HUDEP-2 (cell line): ENCODE measurements around the gene ACKR3.

Experiments
- DNase-seq, 76 experiments: peaks; one replicate each; lab custom pipeline; 2025; ENCODE audit not compliant: unreplicated experiment in 76 of 76; lab: John Stamatoyannopoulos, UW

Gene ACKR3

GRCh38 chr2:236605345-236605734, 35.7 kb downstream of the ACKR3 start:
- no peak for DNase-seq

DNA sequence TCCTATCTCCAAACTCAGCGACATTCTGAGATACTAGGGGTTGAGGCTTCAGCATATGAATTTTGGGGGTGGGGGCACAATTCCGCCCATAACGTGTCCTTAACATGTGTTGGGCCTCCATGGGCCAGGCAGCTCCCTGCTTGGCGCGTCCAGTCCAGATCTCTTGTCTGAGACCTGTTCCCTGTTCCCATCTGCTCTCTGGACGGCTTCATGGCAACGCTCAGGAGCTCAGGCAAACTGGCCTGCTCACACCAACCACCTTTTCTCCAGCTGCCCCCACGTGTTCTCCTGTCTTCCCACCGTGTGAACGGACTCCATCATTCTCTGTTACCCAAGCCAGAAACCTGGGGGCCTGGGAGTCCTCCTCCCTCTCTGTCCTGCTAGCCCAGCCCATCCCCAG, 36.4 kb downstream of the ACKR3 start:
- DNase-seq = no peak

- DNase-seq = no peak
Measured at GRCh38 chr2:236607471-236608187, 38.0 kb downstream of the ACKR3 start.

DNA sequence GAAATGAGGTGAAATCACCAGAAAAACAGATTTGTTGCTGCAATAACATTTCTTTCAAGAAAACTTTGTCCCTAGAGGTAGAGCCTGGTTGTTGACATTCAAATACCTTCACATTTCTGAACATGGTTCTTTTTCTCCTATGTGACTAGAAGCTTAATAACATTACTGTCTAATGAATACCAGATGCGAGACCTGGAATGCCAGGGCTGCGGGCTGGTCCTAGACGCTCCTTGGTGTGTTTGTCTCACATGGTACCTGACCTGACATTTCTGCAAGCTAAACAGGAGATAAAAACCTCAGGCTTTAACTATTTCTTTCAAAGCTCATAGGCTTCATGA, 38.5 kb downstream of the ACKR3 start:
- DNase-seq = no peak

DNA sequence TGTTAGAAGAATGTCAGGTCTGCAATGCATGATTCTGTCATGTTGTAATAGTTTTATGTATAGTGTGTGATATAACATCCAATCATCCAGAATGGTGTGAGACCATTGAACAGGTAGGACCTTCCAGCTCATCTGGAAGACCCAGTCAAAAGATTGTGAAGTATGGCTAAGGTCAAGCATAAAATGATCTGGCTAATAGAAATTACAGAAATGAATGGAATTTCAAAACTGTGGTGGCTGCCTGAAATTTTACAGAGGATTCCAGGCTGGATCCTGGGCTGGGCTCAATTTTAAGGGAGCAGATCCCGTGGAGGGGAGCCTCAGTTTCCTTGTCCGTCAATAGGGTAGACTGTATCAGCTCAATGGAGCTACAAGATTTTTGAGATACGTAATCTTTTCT, 39.1 kb downstream of the ACKR3 start:
- no peak for DNase-seq

DNA sequence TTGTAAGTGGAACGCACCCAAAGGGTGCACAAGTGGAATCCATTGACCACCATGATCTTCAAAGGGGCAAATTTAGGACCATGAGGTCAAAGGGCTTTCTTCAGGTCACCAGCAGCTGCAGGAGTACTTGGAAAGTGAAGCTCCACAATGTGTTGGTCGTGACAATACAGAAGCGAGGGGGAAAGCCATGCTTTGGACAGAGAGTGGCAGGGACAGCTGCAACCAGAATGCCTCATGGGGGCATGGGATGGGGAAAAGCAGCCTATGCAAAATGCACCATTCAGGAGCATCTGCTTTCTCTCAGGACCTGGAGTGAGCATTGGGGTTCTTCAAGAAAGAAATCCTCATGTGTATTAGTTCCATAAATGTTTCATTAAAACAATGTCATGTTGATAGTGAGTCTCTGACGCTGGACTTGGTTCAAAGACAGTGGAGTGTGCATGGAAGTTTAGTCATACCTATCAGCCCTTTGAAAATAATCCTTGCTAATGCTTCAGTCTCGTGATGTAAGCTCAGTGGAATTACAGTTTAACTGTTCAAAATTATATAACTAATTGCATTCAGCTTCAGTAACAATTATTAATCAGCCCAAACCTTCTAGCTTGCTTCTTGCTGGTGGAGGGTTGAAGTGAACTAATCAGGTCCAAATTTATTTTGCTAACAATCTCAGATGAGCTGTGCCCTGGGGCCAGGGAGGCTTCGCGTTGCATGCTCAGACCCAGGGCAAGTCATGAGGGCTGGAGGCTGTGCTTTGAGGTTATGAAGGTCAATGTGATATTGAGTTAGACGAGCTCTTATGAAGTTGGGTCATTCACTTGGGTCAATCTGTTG, 41.6 kb downstream of the ACKR3 start:
- DNase-seq = no peak

DNA sequence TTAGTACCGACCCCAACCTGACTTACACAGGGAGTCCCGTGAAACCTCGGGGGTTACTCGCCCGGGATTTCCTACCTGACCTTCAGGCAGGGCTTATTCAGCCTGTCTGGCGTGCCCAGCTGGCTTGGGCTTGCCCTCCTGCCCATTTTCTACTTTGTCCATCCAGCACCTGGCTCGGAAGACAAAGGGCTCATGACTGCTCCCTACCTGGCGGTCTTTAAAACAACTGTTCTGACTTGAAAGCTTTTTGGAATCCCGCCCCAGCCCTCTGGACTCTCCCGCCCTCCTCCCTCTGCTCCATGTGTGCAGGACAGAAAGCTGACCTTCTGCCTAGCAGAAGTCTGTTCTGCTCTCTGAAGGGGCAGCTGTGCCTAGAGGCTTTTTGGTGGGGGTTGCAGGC, 43.1 kb downstream of the ACKR3 start:
- no peak for DNase-seq

DNA sequence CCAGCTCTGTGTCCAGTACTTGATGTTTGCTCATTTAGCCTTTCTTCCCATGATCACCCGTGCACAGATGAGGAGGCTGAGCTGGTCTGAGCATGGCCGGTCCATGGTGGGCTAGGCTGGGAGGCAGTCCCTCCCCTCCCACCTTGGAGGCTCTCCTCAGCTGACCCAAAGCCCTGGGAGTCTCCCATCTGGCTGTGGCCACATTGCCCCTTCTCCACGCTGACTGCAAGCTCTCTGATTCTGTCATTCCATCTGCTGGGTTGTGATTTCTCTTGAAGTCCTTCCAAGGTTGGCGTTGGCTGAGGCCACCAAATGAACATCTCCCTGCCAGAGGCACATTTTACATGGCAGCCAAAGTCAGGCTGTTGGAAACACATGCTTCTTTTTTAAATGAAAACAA, 44.0 kb downstream of the ACKR3 start:
- DNase-seq = no peak

- DNase-seq = no peak
Measured at GRCh38 chr2:236614551-236614950, 44.9 kb downstream of the ACKR3 start.

- no peak for DNase-seq
Measured at GRCh38 chr2:236616031-236616430, 46.4 kb downstream of the ACKR3 start.

DNA sequence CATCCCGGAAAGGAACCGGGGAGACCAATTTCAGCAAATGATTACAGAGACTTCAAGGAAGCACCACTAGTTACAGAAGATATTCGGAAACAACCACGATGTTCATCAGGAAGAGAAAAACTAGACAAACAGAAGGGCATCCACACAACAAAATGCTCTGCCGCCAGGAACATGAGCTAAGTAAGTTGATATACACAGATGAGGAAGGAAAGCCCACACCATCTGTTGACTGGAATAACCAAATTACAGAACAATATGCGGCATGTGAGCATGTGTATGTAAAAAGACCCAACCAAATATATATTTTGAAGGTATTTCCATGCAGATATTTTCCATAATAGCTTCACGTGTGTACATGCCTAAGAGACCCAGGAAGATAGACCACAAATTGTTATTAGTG, 47.0 kb downstream of the ACKR3 start:
- no peak for DNase-seq

DNA sequence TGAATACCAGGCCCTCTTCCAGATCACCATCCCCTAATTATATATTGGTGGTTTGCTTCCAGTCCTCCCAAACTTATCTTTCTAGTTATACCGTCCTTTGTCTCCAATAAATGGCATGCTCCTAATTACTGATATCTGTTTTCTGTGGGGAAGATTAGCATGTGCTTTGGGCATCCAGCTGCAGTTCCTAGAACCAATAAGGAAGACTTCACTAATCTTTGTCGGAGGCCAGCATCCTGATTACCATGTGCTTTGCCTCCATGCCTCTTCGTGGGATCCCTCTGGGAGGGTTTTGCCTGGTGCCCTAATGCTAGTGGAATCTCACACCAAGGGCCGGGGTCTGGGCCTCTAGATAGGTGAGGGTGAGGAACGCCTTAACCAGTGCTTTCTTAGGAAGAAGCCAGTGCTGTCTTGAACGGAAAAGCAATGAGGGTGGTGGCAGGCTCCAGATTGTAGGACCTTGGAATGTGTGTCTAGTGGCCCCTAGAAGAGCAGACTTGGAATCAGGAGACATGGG, 47.7 kb downstream of the ACKR3 start:
- DNase-seq = no peak

DNA sequence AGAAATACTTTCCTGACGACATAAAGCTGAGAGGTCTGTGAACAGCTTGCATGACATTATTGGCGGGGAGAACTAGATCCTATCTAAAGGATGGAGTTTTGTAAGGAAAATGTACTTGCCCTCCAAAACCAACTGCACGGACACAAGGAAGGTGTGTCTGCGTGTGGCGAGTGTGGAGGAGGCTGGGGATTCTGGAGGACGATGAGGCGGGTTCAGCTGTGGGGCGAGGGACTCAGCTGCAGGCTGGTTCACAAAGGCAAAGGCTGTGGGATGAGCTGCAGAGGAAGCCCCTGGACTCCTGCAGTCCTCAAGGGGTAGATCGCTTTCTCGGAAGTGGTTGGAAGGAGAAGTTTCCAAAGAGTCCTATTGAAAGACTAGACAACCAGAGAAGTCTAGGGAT, 48.2 kb downstream of the ACKR3 start:
- no peak for DNase-seq

DNA sequence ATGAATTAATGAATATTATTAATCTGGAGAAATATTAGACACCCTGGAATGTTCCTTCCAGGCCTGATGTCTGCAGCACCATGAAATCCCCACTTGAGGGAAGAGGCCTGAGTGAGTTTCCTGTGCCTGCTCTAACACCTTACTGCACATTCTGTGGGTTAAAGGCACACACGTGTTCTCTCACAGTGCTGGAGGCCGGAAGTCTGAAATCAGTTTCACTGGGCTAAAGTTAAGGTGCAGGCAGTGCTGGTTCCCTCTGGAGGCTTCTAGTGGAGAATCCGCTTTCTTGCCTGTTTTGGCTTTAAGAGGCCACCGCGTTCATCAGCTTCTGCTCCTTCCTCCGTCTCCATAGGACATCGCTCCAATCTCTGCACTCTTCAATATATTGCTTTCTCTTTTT, 48.7 kb downstream of the ACKR3 start:
- DNase-seq = no peak

DNA sequence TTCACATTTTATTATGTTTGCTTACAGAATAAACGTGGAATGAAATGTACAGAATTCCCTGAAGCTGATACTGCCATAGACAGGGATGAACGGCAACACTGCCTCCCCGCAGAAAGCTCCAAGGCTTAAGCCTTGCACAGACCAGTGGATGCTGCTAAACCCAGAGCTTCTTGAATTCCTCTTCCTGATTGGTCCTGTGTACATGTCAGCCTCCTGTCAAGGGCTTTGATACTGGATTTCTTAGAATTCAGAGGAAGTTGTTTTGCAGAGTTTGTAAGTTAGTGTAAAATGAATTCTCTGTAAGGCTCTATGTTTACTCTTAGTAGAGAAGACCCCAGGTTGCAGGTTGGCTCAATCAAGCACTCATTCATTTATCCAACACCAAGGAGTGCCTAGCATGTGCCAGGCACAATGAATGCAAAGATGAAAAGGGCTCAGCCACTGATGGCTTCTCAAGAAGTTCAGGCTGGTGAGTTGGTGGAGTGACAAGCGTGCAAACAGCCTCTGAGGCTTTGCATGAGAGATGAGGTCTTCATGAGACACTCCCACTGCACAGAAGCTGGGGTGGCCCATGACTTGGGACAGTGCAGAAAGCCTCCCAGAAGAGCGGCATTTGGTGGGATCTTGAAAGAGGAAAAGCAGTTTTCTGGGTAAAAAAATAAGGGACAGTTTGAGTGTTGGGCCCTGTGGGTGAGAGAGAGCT, 50.4 kb downstream of the ACKR3 start:
- no peak for DNase-seq

DNA sequence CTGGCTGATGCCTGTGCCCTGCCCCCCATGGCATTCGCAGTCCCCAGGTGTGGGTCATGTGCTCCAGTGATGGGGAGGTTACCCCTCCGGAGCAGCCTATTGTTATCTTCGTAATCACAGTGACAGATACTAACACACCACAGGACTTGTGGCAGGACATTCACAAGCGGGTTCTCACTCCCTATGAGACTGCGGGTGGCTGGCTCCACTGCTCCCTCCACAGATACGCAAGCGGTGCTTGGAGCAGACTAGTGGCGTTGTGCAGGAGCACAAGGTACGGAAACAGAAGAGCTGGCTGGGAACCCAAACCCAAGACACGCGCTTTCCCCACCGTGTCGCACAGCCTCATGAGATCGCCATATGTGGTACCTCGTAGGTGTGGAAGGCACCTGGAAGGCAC, 52.2 kb downstream of the ACKR3 start:
- no peak for DNase-seq

- no peak for DNase-seq
Measured at GRCh38 chr2:236622201-236622600, 52.6 kb downstream of the ACKR3 start.

DNA sequence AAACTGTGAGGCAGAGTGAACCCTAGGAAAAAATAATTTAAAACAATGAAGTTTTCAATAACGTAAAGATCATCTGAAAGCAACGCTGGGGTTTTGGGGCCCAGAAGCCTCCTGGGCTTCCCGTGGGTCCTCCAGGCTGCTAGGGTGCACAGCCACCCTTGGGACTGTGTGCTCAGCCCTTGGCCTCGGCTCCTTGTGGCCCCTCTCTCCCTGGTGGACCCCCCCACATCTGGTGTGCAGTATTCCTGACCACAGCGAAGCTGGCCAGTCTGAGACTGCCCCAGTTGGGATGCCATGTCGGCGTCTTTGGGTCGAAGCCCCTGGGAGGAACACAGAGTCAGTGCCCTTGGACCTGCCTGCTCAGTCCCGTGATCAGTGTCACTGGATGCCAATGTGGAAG, 53.0 kb downstream of the ACKR3 start:
- DNase-seq = no peak

GRCh38 chr2:236623816-236624215, 54.2 kb downstream of the ACKR3 start:
- no peak for DNase-seq

DNA sequence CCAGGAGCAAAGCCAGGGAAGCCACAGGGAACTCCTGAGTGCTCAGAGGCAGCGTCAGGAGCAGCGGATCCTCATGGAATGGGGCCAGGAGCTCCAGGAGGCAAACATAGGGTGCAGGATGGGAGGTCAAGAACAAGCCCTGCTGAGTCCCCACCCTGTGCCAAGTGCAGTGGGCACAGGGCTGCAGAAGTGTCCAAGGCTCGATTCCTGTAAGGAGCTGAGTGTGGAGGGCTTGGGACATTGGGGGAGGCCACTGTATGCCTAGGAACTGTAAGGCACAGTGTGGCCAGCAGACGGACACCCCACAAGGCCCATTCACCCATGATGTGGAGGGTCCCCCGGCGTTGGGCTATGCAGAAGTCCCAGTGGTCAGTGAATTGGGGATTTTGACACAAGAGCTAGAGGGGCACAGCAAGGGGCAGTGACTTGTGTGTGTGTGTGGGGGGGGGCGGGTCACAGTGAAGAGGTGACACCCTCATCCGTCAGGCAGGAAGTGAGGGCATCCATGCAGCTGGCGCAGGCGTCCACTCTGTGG, 55.6 kb downstream of the ACKR3 start:
- no peak for DNase-seq

DNA sequence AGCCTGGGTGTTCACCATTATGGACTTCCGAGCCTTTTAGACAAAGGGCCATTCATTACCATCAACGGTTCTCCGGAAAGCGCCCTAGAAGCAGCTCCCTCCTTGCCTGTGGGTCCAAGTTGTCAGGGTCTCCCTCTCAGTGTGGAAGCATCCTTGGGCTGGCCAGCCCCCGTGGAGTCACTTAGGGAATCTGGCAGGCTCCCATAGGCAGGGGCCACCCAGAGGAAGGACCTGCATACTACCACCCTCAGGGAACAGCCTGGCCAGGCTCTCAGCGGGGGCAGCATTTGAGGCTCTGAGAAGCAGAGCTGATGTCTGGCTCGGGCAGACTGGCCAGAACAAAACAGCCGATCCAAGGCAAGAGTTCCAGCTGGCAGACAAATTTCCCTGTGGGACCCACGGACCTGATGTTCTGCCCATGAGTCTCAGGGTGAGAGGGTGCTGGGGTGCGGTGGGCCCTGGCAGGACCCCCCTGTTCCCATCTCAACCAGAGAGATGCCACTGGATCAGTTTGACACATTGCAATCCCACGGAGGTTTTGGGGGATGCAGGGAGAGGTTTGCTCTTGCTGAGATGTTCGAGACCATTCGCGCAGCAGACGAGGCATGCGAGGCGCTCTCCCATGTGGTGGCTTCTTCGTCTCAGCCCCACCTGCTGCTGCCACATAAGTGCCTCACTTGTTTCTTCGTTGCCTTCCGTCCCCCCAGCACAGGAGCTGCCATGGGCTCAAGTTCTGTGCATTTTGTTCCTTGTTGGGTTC, 56.9 kb downstream of the ACKR3 start:
- DNase-seq = no peak
